DND-41 (cell line): ENCODE data around the gene NFE2L2.
A peak's percentile ranks its signal among the peaks of the same experiment; 100 is the strongest.
"Not testable (repeated sequence)": the region's sequence is repeated elsewhere in the genome, so short reads cannot be mapped to it uniquely, and the experiment has no call there.

Experiments
- ATAC-seq: fragments of 200-7000 bp; cut with Tn5 transposase; 3 replicates; pipeline ENCODE4 v1.9.1; 2021; ENCODE audit warnings: low read depth; ENCODE audit not compliant: insufficient read depth
- DNase-seq: peaks from one replicate; pipeline ENCODE4 v3.0.0-alpha.2; 2020
- H2AFZ ChIP-seq: 2 replicates; pipeline ENCODE4 v1.6.0; 2012; ENCODE audit warnings: low read depth, low read length
- H3K27ac ChIP-seq: 2 replicates; pipeline ENCODE4 v1.5.1; 2012; ENCODE audit warnings: low read length, inconsistent platforms
- H3K27me3 ChIP-seq: fragments of 200-600 bp; sonication (generic); 2 replicates; pipeline ENCODE4 v1.6.0; 2012; ENCODE audit warnings: low read length, mild to moderate bottlenecking, inconsistent platforms; ENCODE audit not compliant: insufficient read depth, poor library complexity
- H3K36me3 ChIP-seq: 2 replicates; pipeline ENCODE4 v1.5.1; 2012; ENCODE audit warnings: low read length, inconsistent platforms; ENCODE audit not compliant: insufficient read depth
- H3K4me1 ChIP-seq: 2 replicates; pipeline ENCODE4 v1.5.1; 2012; ENCODE audit warnings: mild to moderate bottlenecking, low read length; ENCODE audit not compliant: insufficient read depth
- H3K4me2 ChIP-seq: 2 replicates; pipeline ENCODE4 v1.6.0; 2012; ENCODE audit warnings: mild to moderate bottlenecking, moderate library complexity, low read length, inconsistent platforms; ENCODE audit not compliant: insufficient read depth
- H3K4me3 ChIP-seq, 2 experiments: fragments of 200-600 bp in 1 of 2; shearing (Covaris generic) in 1 of 2; 2 replicates each; pipeline ENCODE4 v1.5.1; 2012 to 2016; ENCODE audit warnings: inconsistent platforms in 2 of 2, low read length in 2 of 2, mild to moderate bottlenecking in 2 of 2, low read depth in 1 of 2, moderate library complexity in 1 of 2
- H3K79me2 ChIP-seq: 2 replicates; pipeline ENCODE4 v1.6.0; 2012; ENCODE audit warnings: low read length, inconsistent platforms; ENCODE audit not compliant: insufficient read depth
- H3K9ac ChIP-seq: 2 replicates; pipeline ENCODE4 v1.6.0; 2012; ENCODE audit warnings: low read depth, mild to moderate bottlenecking, inconsistent platforms, low read length, moderate library complexity
- H3K9me3 ChIP-seq: 2 replicates; pipeline ENCODE4 v1.5.1; 2012; ENCODE audit warnings: low read length, moderate library complexity, mild to moderate bottlenecking, inconsistent platforms; ENCODE audit not compliant: insufficient read depth, severe bottlenecking
- H4K20me1 ChIP-seq: 2 replicates; pipeline ENCODE4 v1.6.0; 2012; ENCODE audit warnings: low read length; ENCODE audit not compliant: insufficient read depth
- EZH2 ChIP-seq: IDR thresholded peaks from 3 replicates; pipeline ENCODE4 v1.6.1; 2012; ENCODE audit warnings: borderline replicate concordance, low read depth, mild to moderate bottlenecking, moderate library complexity, low read length, inconsistent platforms; ENCODE audit not compliant: severe bottlenecking
- TF ChIP-seq, protein P1 (sequence below): IDR thresholded peaks from 2 replicates; pipeline ENCODE4 v1.5.1; 2012; ENCODE audit warnings: borderline replicate concordance, low read length, moderate library complexity, mild to moderate bottlenecking; ENCODE audit not compliant: poor library complexity, severe bottlenecking; ENCODE audit errors: extremely low read depth

The NFE2L2 gene

GRCh38 chr2:177221970-177222369, 42.6 kb downstream of the NFE2L2 start:
- Histone ChIP-seq H4K20me1 (peaks cover 46% of the 10 kb centered on the region), H3K9me3 (no peaks in the 10 kb centered on the region), H3K79me2 (peaks cover 42% of the 10 kb centered on the region), H3K36me3 (peaks cover 66% of the 10 kb centered on the region), H2AFZ (no peak overlapping the region), H3K27ac (no peak overlapping the region), H3K4me1 (peaks cover 19% of the 10 kb centered on the region; the same call in 1 of the 2 replicates), H3K9ac (no peak overlapping the region), H3K4me2 (no peak overlapping the region), H3K27me3 (no peaks in the 10 kb centered on the region), H3K4me3 (no peak overlapping the region)
- DNase-seq (no peak), ATAC-seq (no peak)
- TF ChIP-seq, protein P1, sequence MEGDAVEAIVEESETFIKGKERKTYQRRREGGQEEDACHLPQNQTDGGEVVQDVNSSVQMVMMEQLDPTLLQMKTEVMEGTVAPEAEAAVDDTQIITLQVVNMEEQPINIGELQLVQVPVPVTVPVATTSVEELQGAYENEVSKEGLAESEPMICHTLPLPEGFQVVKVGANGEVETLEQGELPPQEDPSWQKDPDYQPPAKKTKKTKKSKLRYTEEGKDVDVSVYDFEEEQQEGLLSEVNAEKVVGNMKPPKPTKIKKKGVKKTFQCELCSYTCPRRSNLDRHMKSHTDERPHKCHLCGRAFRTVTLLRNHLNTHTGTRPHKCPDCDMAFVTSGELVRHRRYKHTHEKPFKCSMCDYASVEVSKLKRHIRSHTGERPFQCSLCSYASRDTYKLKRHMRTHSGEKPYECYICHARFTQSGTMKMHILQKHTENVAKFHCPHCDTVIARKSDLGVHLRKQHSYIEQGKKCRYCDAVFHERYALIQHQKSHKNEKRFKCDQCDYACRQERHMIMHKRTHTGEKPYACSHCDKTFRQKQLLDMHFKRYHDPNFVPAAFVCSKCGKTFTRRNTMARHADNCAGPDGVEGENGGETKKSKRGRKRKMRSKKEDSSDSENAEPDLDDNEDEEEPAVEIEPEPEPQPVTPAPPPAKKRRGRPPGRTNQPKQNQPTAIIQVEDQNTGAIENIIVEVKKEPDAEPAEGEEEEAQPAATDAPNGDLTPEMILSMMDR = no peak
- no peak for TF ChIP-seq EZH2

- DNase-seq = no peak
- no peak overlapping the region for H3K4me3 ChIP-seq
- no peak overlapping the region for H3K9ac ChIP-seq
- no peak overlapping the region for H3K27ac ChIP-seq
- no peaks in the 10 kb centered on the region for H3K9me3 ChIP-seq
- H3K4me2 ChIP-seq = no peak overlapping the region
- peaks cover 50% of the 10 kb centered on the region for H4K20me1 ChIP-seq
- peaks cover 23% of the 10 kb centered on the region for H3K4me1 ChIP-seq
- H3K79me2 ChIP-seq = peaks cover 46% of the 10 kb centered on the region
- no peak for TF ChIP-seq EZH2
- no peaks in the 10 kb centered on the region for H3K27me3 ChIP-seq
- H2AFZ ChIP-seq = no peak overlapping the region
- ATAC-seq = no peak
- H3K36me3 ChIP-seq = peaks cover 71% of the 10 kb centered on the region
Observed at GRCh38 chr2:177221534-177221933, 43.0 kb downstream of the NFE2L2 start.

GRCh38 chr2:177219787-177220186, 44.7 kb downstream of the NFE2L2 start:
- peaks cover 60% of the 10 kb centered on the region for H4K20me1 ChIP-seq
- not testable (repeated sequence) for H3K9me3 ChIP-seq, H3K4me2 ChIP-seq, ATAC-seq, H3K9ac ChIP-seq, H3K27ac ChIP-seq, H3K27me3 ChIP-seq, H2AFZ ChIP-seq, DNase-seq, H3K4me3 ChIP-seq
- peaks cover 85% of the 10 kb centered on the region for H3K36me3 ChIP-seq
- H3K4me1 ChIP-seq = peaks cover 38% of the 10 kb centered on the region
- peaks cover 64% of the 10 kb centered on the region for H3K79me2 ChIP-seq

DNA sequence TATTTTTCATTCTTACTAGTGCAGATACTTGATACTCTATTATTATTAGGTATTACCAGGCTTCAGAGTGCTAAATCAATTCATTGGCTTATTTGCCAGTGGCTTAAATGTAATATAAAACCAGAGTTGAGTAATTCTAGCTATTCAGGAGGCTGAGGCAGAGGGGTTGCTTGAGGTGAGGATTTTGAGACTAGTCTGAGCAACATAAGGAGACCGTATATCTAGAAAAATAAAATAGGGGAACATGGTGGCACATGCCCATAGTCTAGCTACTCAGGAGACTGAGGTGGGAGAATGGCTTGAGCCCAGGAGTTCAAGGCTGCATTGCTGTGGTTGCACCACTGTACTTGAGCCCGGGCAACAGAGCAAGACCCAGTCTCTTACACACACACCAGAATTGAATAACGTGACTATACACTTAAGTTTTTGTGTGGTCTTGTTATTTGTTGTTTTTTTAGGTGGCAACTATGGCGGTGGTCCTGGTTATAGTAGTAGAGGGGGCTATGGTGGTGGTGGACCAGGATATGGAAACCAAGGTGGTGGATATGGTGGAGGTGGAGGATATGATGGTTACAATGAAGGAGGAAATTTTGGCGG, 47.2 kb downstream of the NFE2L2 start:
- H3K79me2 ChIP-seq = peaks cover 86% of the 10 kb centered on the region
- peak overlapping the region; percentile 78; the same call in 1 of the 2 replicates for H3K4me2 ChIP-seq
- no peaks in the 10 kb centered on the region for H3K27me3 ChIP-seq
- H3K9me3 ChIP-seq = no peaks in the 10 kb centered on the region
- TF ChIP-seq, protein P1 = no peak
- TF ChIP-seq EZH2 = no peak
- no peak overlapping the region for H2AFZ ChIP-seq
- H3K27ac ChIP-seq = no peak overlapping the region
- DNase-seq (no peak), ATAC-seq (no peak)
- H4K20me1 ChIP-seq = peaks cover 68% of the 10 kb centered on the region
- H3K4me1 ChIP-seq = peaks cover 48% of the 10 kb centered on the region
- peak overlapping the region in 1 of 2 experiments; percentile 29; a peak in 1 of 4 replicates for H3K4me3 ChIP-seq
- H3K9ac ChIP-seq = no peak overlapping the region
- H3K36me3 ChIP-seq = peaks cover 88% of the 10 kb centered on the region
